ENCODE results near the gene LACTBL1. TPM values are rescaled to one million over a fixed set of nuclear protein-coding genes. Genes with fewer than 3 reads are reported as not detected.
A peak's percentile ranks its signal among the peaks of the same experiment; 100 is the strongest.

The LACTBL1 gene
- total RNA-seq, 1 donor from 2014 or later: not detected

DNA sequence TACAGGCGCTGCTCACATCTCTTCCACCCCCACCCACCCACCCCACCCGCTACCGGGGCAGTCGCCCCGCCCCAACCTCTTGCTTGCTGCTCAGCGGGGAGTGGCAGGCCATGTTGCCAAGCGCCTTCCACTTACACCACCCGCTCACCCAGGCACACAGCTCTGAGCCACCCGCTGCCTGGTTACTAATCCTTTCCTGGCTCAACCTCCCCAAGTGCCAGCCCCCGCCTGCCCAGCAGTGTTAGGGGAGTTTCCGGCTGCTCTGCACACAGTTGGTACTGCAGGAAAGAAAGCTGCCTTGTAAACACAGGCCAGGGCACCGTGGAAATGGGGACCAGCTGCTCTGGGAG is 56.2 kb downstream of the LACTBL1 start:
- H3K27ac Mint-ChIP-seq: no peak overlapping the region
- peaks cover 14% of the 10 kb centered on the region for H3K4me1 Mint-ChIP-seq (ENCODE audit: unreplicated experiment)
- DNase-seq (ENCODE audit: extremely low spot score, unreplicated experiment): no peak
- peaks cover 4% of the 10 kb centered on the region for H3K36me3 Mint-ChIP-seq
- H3K9me3 Mint-ChIP-seq: no peaks in the 10 kb centered on the region
- H3K27me3 Mint-ChIP-seq: no peaks in the 10 kb centered on the region
- TF ChIP-seq, protein P1, sequence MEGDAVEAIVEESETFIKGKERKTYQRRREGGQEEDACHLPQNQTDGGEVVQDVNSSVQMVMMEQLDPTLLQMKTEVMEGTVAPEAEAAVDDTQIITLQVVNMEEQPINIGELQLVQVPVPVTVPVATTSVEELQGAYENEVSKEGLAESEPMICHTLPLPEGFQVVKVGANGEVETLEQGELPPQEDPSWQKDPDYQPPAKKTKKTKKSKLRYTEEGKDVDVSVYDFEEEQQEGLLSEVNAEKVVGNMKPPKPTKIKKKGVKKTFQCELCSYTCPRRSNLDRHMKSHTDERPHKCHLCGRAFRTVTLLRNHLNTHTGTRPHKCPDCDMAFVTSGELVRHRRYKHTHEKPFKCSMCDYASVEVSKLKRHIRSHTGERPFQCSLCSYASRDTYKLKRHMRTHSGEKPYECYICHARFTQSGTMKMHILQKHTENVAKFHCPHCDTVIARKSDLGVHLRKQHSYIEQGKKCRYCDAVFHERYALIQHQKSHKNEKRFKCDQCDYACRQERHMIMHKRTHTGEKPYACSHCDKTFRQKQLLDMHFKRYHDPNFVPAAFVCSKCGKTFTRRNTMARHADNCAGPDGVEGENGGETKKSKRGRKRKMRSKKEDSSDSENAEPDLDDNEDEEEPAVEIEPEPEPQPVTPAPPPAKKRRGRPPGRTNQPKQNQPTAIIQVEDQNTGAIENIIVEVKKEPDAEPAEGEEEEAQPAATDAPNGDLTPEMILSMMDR (conservative IDR thresholded peaks at IDR 0.05): no peak
- no peak overlapping the region for H3K4me3 Mint-ChIP-seq

DNA sequence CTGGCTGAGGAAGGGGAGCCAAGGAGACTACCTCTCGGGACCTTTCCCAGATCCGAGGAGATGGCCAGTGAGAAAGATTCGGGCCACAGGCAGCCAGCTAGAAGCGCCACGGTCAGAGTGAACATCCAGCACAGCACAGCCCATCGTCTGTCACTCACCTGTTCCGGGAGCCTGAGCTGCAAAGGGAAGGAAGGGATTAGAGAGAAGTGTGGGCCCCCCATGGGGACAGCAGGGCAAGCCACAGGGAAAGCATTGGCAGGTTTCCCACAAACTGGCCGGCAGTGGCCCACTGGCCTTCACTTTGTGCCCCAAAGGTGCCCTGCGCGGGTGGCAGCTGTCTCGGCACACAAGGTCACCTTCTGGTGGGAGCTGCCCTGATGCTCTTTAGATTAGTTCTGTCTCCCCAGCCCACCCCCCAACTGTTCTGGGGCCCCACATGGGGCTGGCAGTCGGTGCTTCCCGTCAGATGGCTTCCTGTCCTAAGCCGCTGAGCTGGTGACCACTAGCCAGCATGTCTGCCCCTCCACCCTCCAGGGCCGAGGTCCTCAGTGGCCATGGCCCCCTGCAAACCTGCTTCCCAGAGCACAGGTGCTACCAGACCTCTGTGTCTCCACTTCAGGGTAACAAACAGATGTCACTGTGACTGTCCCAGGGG is 56.7 kb downstream of the LACTBL1 start:
- DNase-seq (ENCODE audit: extremely low spot score, unreplicated experiment): no peak
- no peak overlapping the region for H3K4me3 Mint-ChIP-seq
- peaks cover 4% of the 10 kb centered on the region for H3K36me3 Mint-ChIP-seq
- TF ChIP-seq, protein P1 (conservative IDR thresholded peaks at IDR 0.05): no peak
- H3K27ac Mint-ChIP-seq: no peak overlapping the region
- peaks cover 11% of the 10 kb centered on the region for H3K4me1 Mint-ChIP-seq (ENCODE audit: unreplicated experiment)
- no peaks in the 10 kb centered on the region for H3K27me3 Mint-ChIP-seq
- H3K9me3 Mint-ChIP-seq: no peaks in the 10 kb centered on the region

DNA sequence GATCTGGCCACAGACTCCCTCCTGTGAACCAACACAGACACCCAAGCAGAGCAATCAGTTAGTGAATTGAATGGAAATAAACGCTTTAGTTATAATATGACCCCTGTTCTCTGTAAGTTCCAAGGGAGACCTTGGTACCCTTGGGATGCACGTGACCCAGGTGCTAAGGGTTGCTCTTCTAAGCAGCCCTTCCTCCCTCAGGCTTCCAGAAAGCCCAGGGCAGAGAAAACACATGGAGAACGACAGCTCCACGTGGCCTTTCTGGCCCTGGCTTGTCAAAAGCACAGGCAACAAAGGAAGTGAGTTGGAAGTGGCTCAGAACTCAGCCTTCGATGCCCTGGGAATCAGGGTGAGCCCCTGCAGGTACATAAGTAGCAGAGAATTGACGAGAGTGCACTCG is 57.4 kb downstream of the LACTBL1 start:
- no peak overlapping the region for H3K4me3 Mint-ChIP-seq

DNA sequence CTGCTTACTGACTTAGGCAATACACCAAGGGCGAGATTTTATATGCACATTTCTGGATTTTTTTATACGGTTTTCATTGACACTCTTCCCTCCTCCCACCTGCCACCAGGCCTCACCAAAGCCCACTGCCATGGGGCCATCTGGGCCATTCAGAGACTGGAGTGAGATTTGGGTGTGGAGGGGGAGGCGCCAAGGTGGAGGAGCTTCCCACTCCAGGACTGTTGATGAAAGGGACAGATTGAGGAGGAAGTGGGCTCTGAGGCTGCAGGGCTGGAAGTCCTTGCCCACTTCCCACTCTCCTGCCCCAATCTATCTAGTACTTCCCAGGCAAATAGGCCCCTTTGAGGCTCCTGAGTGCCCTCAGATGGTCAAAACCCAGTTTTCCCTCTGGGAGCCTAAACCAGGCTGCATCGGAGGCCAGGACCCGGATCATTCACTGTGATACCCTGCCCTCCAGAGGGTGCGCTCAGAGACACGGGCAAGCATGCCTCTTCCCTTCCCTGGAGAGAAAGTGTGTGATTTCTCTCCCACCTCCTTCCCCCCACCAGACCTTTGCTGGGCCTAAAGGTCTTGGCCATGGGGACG is 57.9 kb downstream of the LACTBL1 start:
- H3K4me1 Mint-ChIP-seq (ENCODE audit: unreplicated experiment): peaks cover 11% of the 10 kb centered on the region
- peak overlapping the region; percentile 26 for H3K27ac Mint-ChIP-seq
- H3K9me3 Mint-ChIP-seq: no peaks in the 10 kb centered on the region
- H3K4me3 Mint-ChIP-seq: no peak overlapping the region
- no peak for DNase-seq (ENCODE audit: extremely low spot score, unreplicated experiment)
- TF ChIP-seq, protein P1 (conservative IDR thresholded peaks at IDR 0.05): no peak
- H3K27me3 Mint-ChIP-seq: no peaks in the 10 kb centered on the region
- H3K36me3 Mint-ChIP-seq: peaks cover 4% of the 10 kb centered on the region

More for the DNA sequence above, 57.4 kb downstream of the LACTBL1 start:
- peak overlapping the region; percentile 26 for H3K27ac Mint-ChIP-seq
- no peaks in the 10 kb centered on the region for H3K9me3 Mint-ChIP-seq
- peaks cover 11% of the 10 kb centered on the region for H3K4me1 Mint-ChIP-seq (ENCODE audit: unreplicated experiment)
- no peaks in the 10 kb centered on the region for H3K27me3 Mint-ChIP-seq
- TF ChIP-seq, protein P1 (conservative IDR thresholded peaks at IDR 0.05): no peak
- DNase-seq (ENCODE audit: extremely low spot score, unreplicated experiment): no peak
- H3K36me3 Mint-ChIP-seq: peaks cover 4% of the 10 kb centered on the region

DNA sequence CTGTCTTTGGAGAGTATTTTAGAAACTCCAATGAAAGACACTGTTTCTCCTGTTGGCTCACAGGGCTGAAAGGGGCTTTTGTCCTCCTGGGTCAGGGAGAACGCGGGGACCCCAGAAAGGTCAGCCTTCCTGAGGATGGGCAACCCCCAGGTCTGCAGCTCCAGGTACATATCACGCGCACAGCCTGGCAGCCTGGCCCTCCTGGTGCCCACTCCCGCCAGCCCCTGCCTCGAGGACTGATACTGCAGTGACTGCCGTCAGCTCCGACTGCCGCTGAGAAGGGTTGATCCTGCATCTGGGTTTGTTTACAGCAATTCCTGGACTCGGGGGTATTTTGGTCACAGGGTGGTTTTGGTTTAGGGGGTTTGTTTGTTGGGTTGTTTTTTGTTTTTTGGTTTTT is 58.5 kb downstream of the LACTBL1 start:
- TF ChIP-seq, protein P1 (conservative IDR thresholded peaks at IDR 0.05): no peak
- Mint-ChIP-seq H3K36me3 (peaks cover 4% of the 10 kb centered on the region), H3K27me3 (no peaks in the 10 kb centered on the region), H3K9me3 (no peaks in the 10 kb centered on the region), H3K27ac (no peak overlapping the region), H3K4me1 (ENCODE audit: unreplicated experiment) (peaks cover 10% of the 10 kb centered on the region), H3K4me3 (no peak overlapping the region)
- DNase-seq (ENCODE audit: extremely low spot score, unreplicated experiment): no peak
